Measurements from ENCODE around the gene PAQR8.
"Not testable (repeated sequence)": the region's sequence is repeated elsewhere in the genome, so short reads cannot be mapped to it uniquely, and the experiment has no call there.

Gene PAQR8

DNA sequence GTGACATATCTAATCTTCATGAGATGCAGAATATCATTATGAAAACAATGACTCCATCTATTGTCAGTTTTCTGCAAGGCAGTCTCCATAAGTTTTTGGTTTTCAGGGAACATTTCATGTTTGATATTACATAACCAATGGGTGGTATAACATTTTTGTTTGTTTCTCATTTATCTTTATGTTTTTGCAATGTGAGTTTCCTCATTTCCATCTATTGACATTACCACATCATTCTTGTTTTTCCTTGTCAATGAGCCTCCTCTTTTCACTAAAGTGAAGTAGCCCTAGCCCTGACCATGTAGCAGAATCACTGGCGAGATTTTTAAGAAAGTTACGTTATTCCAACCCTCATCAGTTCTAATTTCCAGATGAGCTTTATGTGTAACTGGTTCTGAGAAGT is 62.6 kb downstream of the PAQR8 start:
- Histone ChIP-seq H3K27me3 (ENCODE audit: insufficient read depth, low read length, poor library complexity) (no peaks in the 10 kb centered on the region), H3K36me3 (ENCODE audit: insufficient read depth, low read length) (no peaks in the 10 kb centered on the region; the same call in 1 of the 2 replicates), H3K9me3 (ENCODE audit: insufficient read depth, low read length, severe bottlenecking) (no peaks in the 10 kb centered on the region), H4K20me1 (ENCODE audit: insufficient read depth, low read length) (no peaks in the 10 kb centered on the region), H2AFZ (ENCODE audit: low read depth, low read length) (no peak overlapping the region), H3K4me2 (ENCODE audit: insufficient read depth, low read length) (no peak overlapping the region), H3K79me2 (ENCODE audit: insufficient read depth, low read length) (peaks cover 5% of the 10 kb centered on the region; the same call in 1 of the 2 replicates), H3K4me3 (ENCODE audit: low read depth in 1 of 2, low read length in 2 of 2) (no peak overlapping the region), H3K4me1 (ENCODE audit: insufficient read depth, low read length) (peaks cover 18% of the 10 kb centered on the region), H3K27ac (ENCODE audit: low read length) (no peak overlapping the region), H3K9ac (ENCODE audit: low read depth, low read length) (no peak overlapping the region)
- TF ChIP-seq, protein P1, sequence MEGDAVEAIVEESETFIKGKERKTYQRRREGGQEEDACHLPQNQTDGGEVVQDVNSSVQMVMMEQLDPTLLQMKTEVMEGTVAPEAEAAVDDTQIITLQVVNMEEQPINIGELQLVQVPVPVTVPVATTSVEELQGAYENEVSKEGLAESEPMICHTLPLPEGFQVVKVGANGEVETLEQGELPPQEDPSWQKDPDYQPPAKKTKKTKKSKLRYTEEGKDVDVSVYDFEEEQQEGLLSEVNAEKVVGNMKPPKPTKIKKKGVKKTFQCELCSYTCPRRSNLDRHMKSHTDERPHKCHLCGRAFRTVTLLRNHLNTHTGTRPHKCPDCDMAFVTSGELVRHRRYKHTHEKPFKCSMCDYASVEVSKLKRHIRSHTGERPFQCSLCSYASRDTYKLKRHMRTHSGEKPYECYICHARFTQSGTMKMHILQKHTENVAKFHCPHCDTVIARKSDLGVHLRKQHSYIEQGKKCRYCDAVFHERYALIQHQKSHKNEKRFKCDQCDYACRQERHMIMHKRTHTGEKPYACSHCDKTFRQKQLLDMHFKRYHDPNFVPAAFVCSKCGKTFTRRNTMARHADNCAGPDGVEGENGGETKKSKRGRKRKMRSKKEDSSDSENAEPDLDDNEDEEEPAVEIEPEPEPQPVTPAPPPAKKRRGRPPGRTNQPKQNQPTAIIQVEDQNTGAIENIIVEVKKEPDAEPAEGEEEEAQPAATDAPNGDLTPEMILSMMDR (IDR thresholded peaks at IDR 0.05; ENCODE audit: borderline replicate concordance, extremely low read depth, low read length, poor library complexity, severe bottlenecking): no peak
- TF ChIP-seq EZH2 (IDR thresholded peaks at IDR 0.05; ENCODE audit: borderline replicate concordance, low read depth, low read length, severe bottlenecking): no peak
- ATAC-seq (ENCODE audit: insufficient read depth, low read depth) (no peak), DNase-seq (no peak)

DNA sequence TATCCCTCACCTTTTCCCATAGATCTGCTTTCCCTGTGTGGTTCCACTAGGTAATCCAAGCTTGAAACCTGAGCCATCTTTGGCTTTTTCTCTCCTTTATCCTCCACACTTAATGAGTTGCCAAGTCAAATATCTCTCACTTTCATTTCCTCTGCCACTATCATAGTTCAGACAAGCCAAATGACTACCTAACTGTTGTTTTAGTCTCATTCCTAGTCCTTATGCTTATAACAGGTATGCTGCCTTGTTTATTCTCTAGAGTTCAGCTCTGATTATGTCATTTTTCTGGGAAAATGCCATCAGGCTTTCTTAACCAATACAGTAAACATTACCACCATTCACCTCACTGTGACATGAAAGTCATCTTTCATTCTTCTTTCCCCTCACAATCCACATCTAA is 64.7 kb downstream of the PAQR8 start:
- H3K79me2 ChIP-seq (ENCODE audit: insufficient read depth, low read length): no peaks in the 10 kb centered on the region
- DNase-seq (no peak), ATAC-seq (ENCODE audit: insufficient read depth, low read depth) (no peak)
- H3K4me1 ChIP-seq (ENCODE audit: insufficient read depth, low read length): peaks cover under 1% of the 10 kb centered on the region
- no peaks in the 10 kb centered on the region for H3K9me3 ChIP-seq (ENCODE audit: insufficient read depth, low read length, severe bottlenecking)
- TF ChIP-seq, protein P1 (IDR thresholded peaks at IDR 0.05; ENCODE audit: borderline replicate concordance, extremely low read depth, low read length, poor library complexity, severe bottlenecking): no peak
- TF ChIP-seq EZH2 (IDR thresholded peaks at IDR 0.05; ENCODE audit: borderline replicate concordance, low read depth, low read length, severe bottlenecking): no peak
- no peaks in the 10 kb centered on the region for H3K27me3 ChIP-seq (ENCODE audit: insufficient read depth, low read length, poor library complexity)
- no peak overlapping the region for H3K27ac ChIP-seq (ENCODE audit: low read length)
- no peak overlapping the region for H3K9ac ChIP-seq (ENCODE audit: low read depth, low read length)
- no peak overlapping the region for H2AFZ ChIP-seq (ENCODE audit: low read depth, low read length)
- no peaks in the 10 kb centered on the region; the same call in 1 of the 2 replicates for H3K36me3 ChIP-seq (ENCODE audit: insufficient read depth, low read length)
- H4K20me1 ChIP-seq (ENCODE audit: insufficient read depth, low read length): no peaks in the 10 kb centered on the region
- H3K4me3 ChIP-seq (ENCODE audit: low read depth in 1 of 2, low read length in 2 of 2): no peak overlapping the region
- H3K4me2 ChIP-seq (ENCODE audit: insufficient read depth, low read length): no peak overlapping the region

- H3K4me3 ChIP-seq (ENCODE audit: low read depth in 1 of 2, low read length in 2 of 2); H3K27ac ChIP-seq (ENCODE audit: low read length); H3K4me2 ChIP-seq (ENCODE audit: insufficient read depth, low read length); H2AFZ ChIP-seq (ENCODE audit: low read depth, low read length); DNase-seq; H3K9me3 ChIP-seq (ENCODE audit: insufficient read depth, low read length, severe bottlenecking); H3K79me2 ChIP-seq (ENCODE audit: insufficient read depth, low read length); H3K27me3 ChIP-seq (ENCODE audit: insufficient read depth, low read length, poor library complexity); H3K9ac ChIP-seq (ENCODE audit: low read depth, low read length); H3K4me1 ChIP-seq (ENCODE audit: insufficient read depth, low read length); H4K20me1 ChIP-seq (ENCODE audit: insufficient read depth, low read length); H3K36me3 ChIP-seq (ENCODE audit: insufficient read depth, low read length): not testable (repeated sequence)
- ATAC-seq (ENCODE audit: insufficient read depth, low read depth): peak; percentile 44; the same call in 2 of the 3 replicates
Observed at GRCh38 chr6:52433294-52433693, 71.3 kb downstream of the PAQR8 start.

GRCh38 chr6:52435345-52435744 is 73.4 kb downstream of the PAQR8 start:
- Histone ChIP-seq H3K9me3 (ENCODE audit: insufficient read depth, low read length, severe bottlenecking) (no peaks in the 10 kb centered on the region), H3K4me1 (ENCODE audit: insufficient read depth, low read length) (no peaks in the 10 kb centered on the region), H3K4me2 (ENCODE audit: insufficient read depth, low read length) (no peak overlapping the region), H3K9ac (ENCODE audit: low read depth, low read length) (no peak overlapping the region), H3K4me3 (ENCODE audit: low read depth in 1 of 2, low read length in 2 of 2) (no peak overlapping the region), H3K36me3 (ENCODE audit: insufficient read depth, low read length) (no peaks in the 10 kb centered on the region), H4K20me1 (ENCODE audit: insufficient read depth, low read length) (no peaks in the 10 kb centered on the region), H3K27me3 (ENCODE audit: insufficient read depth, low read length, poor library complexity) (no peaks in the 10 kb centered on the region), H3K79me2 (ENCODE audit: insufficient read depth, low read length) (no peaks in the 10 kb centered on the region), H2AFZ (ENCODE audit: low read depth, low read length) (no peak overlapping the region), H3K27ac (ENCODE audit: low read length) (no peak overlapping the region)
- ATAC-seq (ENCODE audit: insufficient read depth, low read depth): no peak
- no peak for DNase-seq
- no peak for TF ChIP-seq EZH2 (IDR thresholded peaks at IDR 0.05; ENCODE audit: borderline replicate concordance, low read depth, low read length, severe bottlenecking)

All from DND-41 (cell line).